ENCODE measurements around the gene MDFI.

- TF ChIP-seq ZFP30 (CRISPR knock-in tag; IDR thresholded peaks at IDR 0.05) (no peak), TCF4 (CRISPR knock-in tag; IDR thresholded peaks at IDR 0.05; ENCODE audit: borderline replicate concordance) (no peak), CREB5 (CRISPR knock-in tag; IDR thresholded peaks at IDR 0.05; ENCODE audit: low read depth) (no peak), ZNF8 (CRISPR knock-in tag; IDR thresholded peaks at IDR 0.05) (no peak), GLIS3 (CRISPR knock-in tag; IDR thresholded peaks at IDR 0.05) (no peak)
These were observed 62.4 kb downstream of the MDFI start for GRCh38 chr6:41700463-41701347.
